Stimulated activated CD4-positive, alpha-beta T cell treated with anti-CD3 and anti-CD28 coated beads, Interleukin-2, amount 100 ng/mL, for 48 hours (primary cell): ENCODE results near the gene AKAP6.

Source experiments
- DNase-seq, 2 donors: peaks; one replicate each; pipeline ENCODE4 v3.0.0-alpha.2; 2020

Gene AKAP6

GRCh38 chr14:32722631-32723183 is 393.6 kb downstream of the AKAP6 start:
- no peak for DNase-seq

GRCh38 chr14:32724867-32725471 is 395.9 kb downstream of the AKAP6 start:
- DNase-seq, result no peak

DNA sequence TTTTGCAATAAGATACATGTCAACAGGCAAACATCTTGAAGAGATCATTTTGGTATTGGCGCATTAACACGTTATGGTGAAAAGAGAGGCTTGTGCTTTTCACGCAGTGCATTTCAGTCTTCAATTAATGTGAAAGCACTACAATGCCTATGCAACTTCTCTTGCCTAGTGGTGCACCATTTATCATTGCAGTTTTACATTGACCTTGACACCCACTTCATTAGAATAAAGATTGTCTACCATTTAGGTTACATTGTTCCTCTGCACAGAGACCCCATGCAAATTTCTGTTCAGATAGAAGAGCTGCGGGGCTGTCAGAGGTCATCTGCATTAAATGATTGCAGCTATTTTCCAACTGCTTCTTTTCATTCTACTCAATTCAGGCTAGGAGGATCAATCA is 397.4 kb downstream of the AKAP6 start:
- no peak for DNase-seq

GRCh38 chr14:32727832-32728231 is 398.7 kb downstream of the AKAP6 start:
- DNase-seq, result no peak

DNA sequence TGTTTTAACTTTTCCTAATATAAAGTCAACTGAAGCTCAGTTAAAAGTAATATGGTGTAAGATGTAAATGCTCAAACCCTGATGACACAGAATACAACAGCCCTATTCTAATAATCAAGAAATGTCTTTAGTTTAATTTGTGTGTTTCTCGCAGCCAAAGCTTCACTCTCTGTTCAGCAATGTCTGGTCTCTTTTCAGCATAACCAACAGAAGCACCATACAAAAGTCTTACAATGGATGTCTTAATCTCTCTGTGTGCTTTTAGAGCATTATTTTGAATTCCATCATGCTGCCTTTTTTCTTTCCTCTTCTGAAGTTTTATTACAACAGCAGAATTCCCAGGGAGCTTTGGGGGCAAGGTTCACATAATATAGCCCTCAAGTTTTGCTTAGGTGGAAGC is 399.4 kb downstream of the AKAP6 start:
- no peak for DNase-seq

- no peak for DNase-seq
Observed at GRCh38 chr14:32728976-32729375, 399.9 kb downstream of the AKAP6 start.

DNA sequence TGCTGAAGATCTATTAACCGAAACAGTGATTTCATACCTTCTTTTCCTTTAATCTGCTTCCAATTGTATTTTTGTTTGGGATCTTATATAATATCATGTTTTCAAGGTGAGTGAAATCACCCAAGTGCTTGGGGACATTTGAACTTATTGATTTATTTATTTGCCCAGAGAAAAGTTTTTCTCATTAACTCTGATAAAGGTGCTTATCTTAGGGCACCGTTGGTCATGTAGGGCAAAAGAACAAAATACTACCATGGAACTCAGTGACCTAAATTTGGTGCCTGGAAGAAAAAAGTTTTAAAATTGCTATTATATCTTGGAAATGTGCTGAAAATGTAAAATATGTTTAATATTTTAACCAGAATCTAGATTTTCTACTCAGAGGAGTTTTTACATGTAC is 402.2 kb downstream of the AKAP6 start:
- no peak for DNase-seq

DNA sequence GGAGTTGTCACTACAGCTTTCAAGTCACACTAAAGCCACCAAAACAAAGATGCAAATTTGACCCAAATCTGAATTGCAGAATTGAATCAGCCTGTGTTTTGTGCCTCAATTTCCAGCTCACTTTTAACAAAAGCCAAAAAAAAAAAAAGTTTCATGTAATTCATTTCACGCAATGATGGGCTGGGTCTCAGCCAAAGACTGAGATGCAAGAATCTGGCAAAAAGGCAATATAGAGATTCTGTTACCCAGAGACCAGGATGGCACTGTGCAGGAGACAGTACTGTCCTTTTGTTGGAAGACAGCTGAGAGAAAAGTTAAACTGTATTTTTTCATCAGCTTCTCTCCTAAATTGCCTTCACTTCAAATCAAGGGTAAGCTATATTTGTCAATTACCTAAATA is 403.9 kb downstream of the AKAP6 start:
- DNase-seq, result no peak

- DNase-seq, result no peak
Observed at GRCh38 chr14:32734261-32734660, 405.2 kb downstream of the AKAP6 start.

- DNase-seq, result no peak
Observed at GRCh38 chr14:32737621-32738020, 408.5 kb downstream of the AKAP6 start.

GRCh38 chr14:32738206-32738871 is 409.2 kb downstream of the AKAP6 start:
- no peak for DNase-seq

DNA sequence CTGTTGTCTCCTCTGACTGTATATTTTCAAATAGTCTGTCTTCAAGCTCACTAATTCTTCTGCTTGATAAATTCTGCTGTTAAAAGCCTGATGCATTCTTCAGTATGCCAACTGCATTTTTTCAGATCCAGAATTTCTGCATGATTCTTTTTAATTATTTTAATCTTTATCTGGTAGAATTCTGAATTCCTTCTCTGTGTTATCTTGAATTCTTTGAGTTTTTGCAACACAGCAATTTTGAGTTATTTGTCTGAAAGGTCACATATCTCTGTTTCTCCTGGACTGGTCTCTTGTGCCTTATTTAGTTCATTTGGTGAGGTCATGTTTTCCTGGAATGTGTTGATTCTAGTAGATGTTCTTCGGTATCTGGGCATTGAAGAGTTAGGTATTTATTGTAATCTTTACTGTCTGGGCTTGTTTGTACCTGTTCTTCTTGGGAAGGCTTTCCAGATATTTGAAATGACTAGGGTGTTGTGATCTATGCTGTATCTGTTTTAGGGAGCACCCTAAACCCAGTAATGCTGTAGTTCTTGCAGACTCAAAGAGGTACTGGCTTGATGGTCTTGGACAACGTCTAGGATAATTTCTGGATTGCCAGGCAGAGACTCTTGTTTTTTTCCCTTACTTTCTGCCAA is 415.8 kb downstream of the AKAP6 start:
- no peak for DNase-seq

- no peak for DNase-seq
Observed at GRCh38 chr14:32754209-32754608, 425.1 kb downstream of the AKAP6 start.

DNA sequence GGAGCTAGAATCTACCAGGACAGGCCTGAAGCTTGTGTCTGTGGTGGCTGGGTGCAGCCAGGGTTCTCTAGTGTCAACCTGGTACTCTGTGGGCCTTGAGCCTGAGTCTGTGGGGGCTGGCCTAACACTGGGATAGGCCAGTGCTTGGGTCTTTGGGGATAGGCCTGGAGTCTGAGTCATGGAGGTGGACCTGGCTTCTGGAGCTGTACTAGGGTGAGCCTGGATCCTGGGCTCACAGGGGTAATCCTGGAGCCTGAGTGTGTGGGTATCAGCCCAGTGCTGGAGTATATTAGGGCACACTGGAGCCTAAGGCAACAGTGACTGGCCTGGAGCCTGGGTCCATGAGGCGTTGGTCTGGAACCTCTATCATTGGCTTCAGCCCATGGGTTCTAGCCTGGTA is 427.1 kb downstream of the AKAP6 start:
- no peak for DNase-seq

DNA sequence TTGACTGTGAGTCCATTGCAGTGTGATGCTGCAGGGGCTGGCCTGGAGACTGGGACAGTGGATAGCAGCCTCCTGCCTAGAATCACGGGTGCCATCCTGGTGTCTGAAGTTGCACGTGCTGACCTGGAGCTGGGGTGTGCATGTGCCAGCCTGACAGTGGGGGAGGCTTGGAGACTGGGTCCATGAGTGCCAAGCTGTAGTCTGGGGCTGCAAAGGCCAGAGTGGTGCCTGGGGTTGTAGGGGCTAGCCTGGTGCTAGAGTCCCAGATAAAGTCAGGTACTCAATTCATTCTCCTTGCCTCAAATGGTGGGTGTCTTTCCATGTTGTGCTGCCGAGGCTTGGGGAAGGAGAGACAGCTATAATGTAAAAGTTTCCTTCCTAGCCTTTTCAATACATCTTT is 427.7 kb downstream of the AKAP6 start:
- DNase-seq, result no peak

DNA sequence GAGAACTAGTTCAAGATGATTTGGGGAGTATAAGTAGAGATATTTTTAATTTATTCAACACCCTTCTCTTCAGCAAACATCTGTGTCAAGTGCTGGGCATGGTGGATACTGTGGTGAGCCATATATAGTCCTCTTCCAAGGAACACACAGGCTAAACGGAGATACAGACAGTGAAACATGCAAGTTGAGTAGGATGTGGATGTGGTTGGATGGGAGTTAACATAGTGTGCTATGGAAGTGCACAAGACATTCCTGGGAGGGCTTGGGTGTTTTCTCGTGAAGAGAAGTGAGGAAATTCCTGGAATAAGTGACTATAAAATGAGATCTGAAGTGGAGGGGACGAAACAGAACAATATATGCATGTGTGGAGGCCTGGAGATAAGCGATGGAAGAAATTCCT is 428.5 kb downstream of the AKAP6 start:
- no peak for DNase-seq

- DNase-seq, result no peak
Observed at GRCh38 chr14:32761381-32761968, 432.4 kb downstream of the AKAP6 start.

DNA sequence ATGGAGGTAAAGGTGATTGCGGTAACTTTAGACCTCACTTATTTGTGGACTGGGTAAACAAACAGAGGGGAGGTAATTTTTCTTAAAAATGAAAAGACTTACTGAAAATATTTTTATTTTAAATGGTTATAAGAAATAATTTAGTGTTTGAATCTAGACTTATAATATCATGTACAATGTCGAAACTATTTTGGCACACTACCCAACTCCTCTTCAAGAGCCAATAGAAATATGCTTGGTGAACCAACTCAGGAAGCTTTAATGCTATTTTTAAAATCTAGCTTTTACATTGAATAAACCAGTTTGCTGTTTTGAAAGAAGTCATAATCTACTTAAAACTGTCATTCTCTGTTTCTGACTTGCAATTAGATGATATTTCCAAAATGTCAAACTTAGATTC is 433.8 kb downstream of the AKAP6 start:
- DNase-seq, result no peak

- DNase-seq, result no peak
Observed at GRCh38 chr14:32763673-32764072, 434.6 kb downstream of the AKAP6 start.

DNA sequence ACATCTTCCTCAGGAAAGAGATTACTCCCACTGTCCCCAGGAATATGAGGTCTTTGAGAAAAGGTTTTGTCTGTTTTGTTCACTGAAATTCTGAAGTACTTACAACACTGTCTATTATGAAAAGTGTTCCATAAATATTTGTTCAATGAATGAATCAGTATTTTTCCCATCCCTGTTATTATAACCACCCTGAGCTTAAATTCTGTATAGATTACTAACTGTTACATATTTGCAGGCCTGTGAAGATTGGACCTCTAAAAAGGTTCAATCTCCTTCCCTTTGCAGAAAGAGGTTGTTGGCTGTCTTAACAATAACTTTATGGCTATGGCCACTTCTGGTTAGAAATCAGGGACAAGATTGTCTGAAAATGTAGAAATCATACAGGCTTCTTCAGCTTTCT is 435.0 kb downstream of the AKAP6 start:
- no peak for DNase-seq

DNA sequence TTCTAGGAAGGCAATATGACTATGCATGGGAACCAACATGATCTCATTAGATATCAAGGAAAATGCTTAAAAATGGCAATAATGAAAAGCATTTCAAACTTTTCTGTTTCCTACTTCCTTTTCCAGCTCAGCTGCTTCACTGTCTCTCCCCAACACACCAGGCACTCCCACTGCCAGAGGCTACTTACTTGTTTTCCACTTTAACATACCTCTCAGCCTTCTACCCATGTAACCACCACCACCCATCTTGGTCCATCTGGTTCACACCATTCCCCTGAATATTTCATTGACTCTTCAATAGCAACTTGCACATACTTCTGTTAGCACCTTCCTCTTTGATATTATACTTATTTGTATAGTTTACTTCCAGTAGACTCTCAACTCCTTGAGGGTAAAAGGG is 441.3 kb downstream of the AKAP6 start:
- no peak for DNase-seq

DNA sequence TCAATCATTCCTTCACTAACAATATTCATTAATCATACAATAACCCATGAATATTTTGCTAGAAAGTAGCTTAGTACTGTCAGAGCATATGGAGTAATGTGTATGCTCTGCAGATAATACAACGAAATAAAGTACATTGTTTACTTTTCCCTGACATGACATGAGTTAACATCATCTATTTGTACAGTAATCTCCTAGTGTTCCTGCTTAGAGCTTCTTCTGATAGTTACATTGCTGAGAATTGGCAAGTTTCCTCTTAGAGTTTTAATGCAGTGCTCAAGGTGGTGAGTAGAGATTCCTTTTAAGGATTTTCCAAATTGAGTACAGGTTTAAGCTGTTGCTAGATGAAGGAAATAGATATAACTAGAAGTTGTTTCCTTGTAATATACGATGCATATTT is 445.1 kb downstream of the AKAP6 start:
- DNase-seq, result no peak

- DNase-seq, result no peak
Observed at GRCh38 chr14:32779840-32780239, 450.7 kb downstream of the AKAP6 start.

DNA sequence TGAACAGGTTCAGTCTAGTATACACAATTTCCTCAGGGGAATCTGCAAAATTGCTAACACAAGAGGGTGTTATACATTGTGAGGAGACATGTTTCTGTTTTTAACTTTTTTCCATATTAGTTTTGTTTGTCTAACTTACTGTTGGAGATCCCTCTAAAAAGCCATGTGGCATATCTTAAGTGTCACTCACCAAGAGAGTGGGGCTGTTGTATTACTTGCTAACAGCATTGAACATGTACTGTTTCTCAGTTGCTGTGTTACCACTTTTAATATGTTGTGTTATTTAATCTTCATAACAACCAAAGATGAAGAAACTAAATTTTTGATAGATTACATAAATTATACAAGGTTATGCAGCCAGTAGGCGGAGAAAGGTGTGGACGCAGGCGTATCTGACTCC is 455.3 kb downstream of the AKAP6 start:
- DNase-seq, result no peak
